Measurements from ENCODE around the gene PRKCD.

The PRKCD gene

GRCh38 chr3:53169832-53170324 is 8.9 kb downstream of the PRKCD start:
- H3K4me3 Mint-ChIP-seq: peak overlapping the region; percentile 43
- peaks cover 74% of the 10 kb centered on the region for H3K4me1 Mint-ChIP-seq
- no peaks in the 10 kb centered on the region for H3K9me3 Mint-ChIP-seq
- peaks cover 40% of the 10 kb centered on the region for H3K36me3 Mint-ChIP-seq
- H3K27ac Mint-ChIP-seq: peak overlapping the region; percentile 90
- DNase-seq (ENCODE audit: low spot score in 2 of 2) (no peak), ATAC-seq (no peak)

- H3K27ac Mint-ChIP-seq: peak overlapping the region; percentile 90
- H3K36me3 Mint-ChIP-seq: peaks cover 40% of the 10 kb centered on the region
- DNase-seq (ENCODE audit: low spot score in 2 of 2) (no peak), ATAC-seq (peak; percentile 64)
- H3K9me3 Mint-ChIP-seq: no peaks in the 10 kb centered on the region
- peaks cover 80% of the 10 kb centered on the region for H3K4me1 Mint-ChIP-seq
- H3K4me3 Mint-ChIP-seq: peak overlapping the region; percentile 43
Observed at GRCh38 chr3:53170325-53171063, 9.5 kb downstream of the PRKCD start.

- Mint-ChIP-seq H3K36me3 (peaks cover 36% of the 10 kb centered on the region), H3K4me3 (peak overlapping the region; percentile 43), H3K9me3 (no peaks in the 10 kb centered on the region), H3K4me1 (peaks cover 84% of the 10 kb centered on the region), H3K27ac (peak overlapping the region; percentile 90)
- ATAC-seq (no peak), DNase-seq (ENCODE audit: low spot score in 2 of 2) (no peak)
Observed at GRCh38 chr3:53171064-53171418, 10.0 kb downstream of the PRKCD start.

GRCh38 chr3:53171827-53172505 is 11.0 kb downstream of the PRKCD start:
- ATAC-seq: no peak
- no peak for DNase-seq (ENCODE audit: low spot score in 2 of 2)
- Mint-ChIP-seq H3K9me3 (no peaks in the 10 kb centered on the region), H3K4me3 (no peak overlapping the region), H3K27ac (peak overlapping the region; percentile 90), H3K36me3 (peaks cover 32% of the 10 kb centered on the region), H3K4me1 (peaks cover 80% of the 10 kb centered on the region)

GRCh38 chr3:53173107-53173506 is 12.1 kb downstream of the PRKCD start:
- H3K9me3 Mint-ChIP-seq: no peaks in the 10 kb centered on the region
- H3K4me3 Mint-ChIP-seq: no peak overlapping the region
- peaks cover 34% of the 10 kb centered on the region for H3K36me3 Mint-ChIP-seq
- DNase-seq (ENCODE audit: low spot score in 2 of 2): no peak
- H3K4me1 Mint-ChIP-seq: peaks cover 70% of the 10 kb centered on the region
- ATAC-seq: no peak
- no peak overlapping the region for H3K27ac Mint-ChIP-seq

GRCh38 chr3:53174346-53175250 is 13.6 kb downstream of the PRKCD start:
- Mint-ChIP-seq H3K36me3 (peaks cover 38% of the 10 kb centered on the region), H3K27ac (peak overlapping the region; percentile 27), H3K4me3 (no peak overlapping the region), H3K4me1 (peaks cover 55% of the 10 kb centered on the region), H3K9me3 (no peaks in the 10 kb centered on the region)
- DNase-seq (ENCODE audit: low spot score in 2 of 2): no peak
- ATAC-seq: no peak

GRCh38 chr3:53175613-53176540 is 14.9 kb downstream of the PRKCD start:
- Mint-ChIP-seq H3K36me3 (peaks cover 27% of the 10 kb centered on the region), H3K27ac (no peak overlapping the region), H3K4me3 (no peak overlapping the region), H3K4me1 (peaks cover 42% of the 10 kb centered on the region), H3K9me3 (no peaks in the 10 kb centered on the region)
- DNase-seq (ENCODE audit: low spot score in 2 of 2) (no peak), ATAC-seq (no peak)

GRCh38 chr3:53178246-53178645 is 17.2 kb downstream of the PRKCD start:
- peaks cover 23% of the 10 kb centered on the region for H3K4me1 Mint-ChIP-seq
- ATAC-seq (no peak), DNase-seq (ENCODE audit: low spot score in 2 of 2) (no peak)
- H3K27ac Mint-ChIP-seq: no peak overlapping the region
- H3K9me3 Mint-ChIP-seq: no peaks in the 10 kb centered on the region
- H3K36me3 Mint-ChIP-seq: peaks cover 44% of the 10 kb centered on the region
- no peak overlapping the region for H3K4me3 Mint-ChIP-seq

- no peak overlapping the region for H3K4me3 Mint-ChIP-seq
- H3K27ac Mint-ChIP-seq: peak overlapping the region; percentile 82
Observed at GRCh38 chr3:53179580-53179979, 18.6 kb downstream of the PRKCD start.

GRCh38 chr3:53180305-53181023 is 19.5 kb downstream of the PRKCD start:
- H3K4me3 Mint-ChIP-seq: no peak overlapping the region
- ATAC-seq (peak; percentile 47), DNase-seq (ENCODE audit: low spot score in 2 of 2) (no peak)
- peaks cover 10% of the 10 kb centered on the region for H3K4me1 Mint-ChIP-seq
- H3K36me3 Mint-ChIP-seq: peaks cover 60% of the 10 kb centered on the region
- H3K27ac Mint-ChIP-seq: no peak overlapping the region
- H3K9me3 Mint-ChIP-seq: no peaks in the 10 kb centered on the region

More at GRCh38 chr3:53179580-53179979, 18.6 kb downstream of the PRKCD start:
- DNase-seq (ENCODE audit: low spot score in 2 of 2): no peak
- H3K4me1 Mint-ChIP-seq: peaks cover 17% of the 10 kb centered on the region
- ATAC-seq: no peak
- H3K9me3 Mint-ChIP-seq: no peaks in the 10 kb centered on the region
- H3K36me3 Mint-ChIP-seq: peaks cover 51% of the 10 kb centered on the region

GRCh38 chr3:53181024-53181371 is 20.0 kb downstream of the PRKCD start:
- Mint-ChIP-seq H3K27ac (no peak overlapping the region), H3K9me3 (no peaks in the 10 kb centered on the region), H3K4me1 (peaks cover 5% of the 10 kb centered on the region), H3K36me3 (peaks cover 65% of the 10 kb centered on the region), H3K4me3 (no peak overlapping the region)
- ATAC-seq: no peak
- DNase-seq (ENCODE audit: low spot score in 2 of 2): no peak

GRCh38 chr3:53181528-53181927 is 20.5 kb downstream of the PRKCD start:
- H3K4me3 Mint-ChIP-seq: no peak overlapping the region

GRCh38 chr3:53182764-53183355 is 21.9 kb downstream of the PRKCD start:
- no peak for ATAC-seq
- Mint-ChIP-seq H3K27ac (no peak overlapping the region), H3K4me1 (no peaks in the 10 kb centered on the region), H3K9me3 (no peaks in the 10 kb centered on the region), H3K36me3 (peaks cover 77% of the 10 kb centered on the region), H3K4me3 (no peak overlapping the region)
- DNase-seq (ENCODE audit: low spot score in 2 of 2): no peak

More at GRCh38 chr3:53181528-53181927, 20.5 kb downstream of the PRKCD start:
- Mint-ChIP-seq H3K9me3 (no peaks in the 10 kb centered on the region), H3K27ac (no peak overlapping the region), H3K4me1 (no peaks in the 10 kb centered on the region), H3K36me3 (peaks cover 71% of the 10 kb centered on the region)
- ATAC-seq: no peak
- no peak for DNase-seq (ENCODE audit: low spot score in 2 of 2)

GRCh38 chr3:53183514-53183913 is 22.5 kb downstream of the PRKCD start:
- DNase-seq (ENCODE audit: low spot score in 2 of 2) (no peak), ATAC-seq (no peak)
- Mint-ChIP-seq H3K36me3 (peaks cover 77% of the 10 kb centered on the region), H3K4me1 (no peaks in the 10 kb centered on the region), H3K27ac (no peak overlapping the region), H3K4me3 (no peak overlapping the region), H3K9me3 (no peaks in the 10 kb centered on the region)

All from stimulated activated effector memory CD8-positive, alpha-beta T cell treated with anti-CD3 and anti-CD28 coated beads, Interleukin-12 subunit alpha, Interleukin-12 subunit beta, amount 100 ng/mL, for 72 hours (primary cell).